Mesendoderm (in vitro differentiated cells): Measurements from ENCODE around the gene S100A8.

Experiments
- DNase-seq: peaks from one replicate; pipeline ENCODE4 v3.0.0; 2013
- H2AK5ac ChIP-seq: 2 replicates; pipeline ENCODE4 v1.6.1; 2013; ENCODE audit warnings: low read length, inconsistent platforms
- H2BK120ac ChIP-seq: 2 replicates; pipeline ENCODE4 v1.6.1; 2013; ENCODE audit warnings: low read depth, mild to moderate bottlenecking, low read length, moderate library complexity, mixed read lengths
- H2BK15ac ChIP-seq: replicated peaks from 2 replicates; pipeline ENCODE4 v1.6.1; 2013; ENCODE audit warnings: low read depth, mild to moderate bottlenecking, moderate library complexity
- H2BK5ac ChIP-seq: 2 replicates; pipeline ENCODE4 v1.6.1; 2013; ENCODE audit warnings: low read length, inconsistent platforms
- H3K18ac ChIP-seq: 2 replicates; pipeline ENCODE4 v1.6.1; 2013; ENCODE audit warnings: mild to moderate bottlenecking, low read length, mixed read lengths
- H3K23ac ChIP-seq: one replicate; pipeline ENCODE4 v1.6.1; 2013; ENCODE audit warnings: low read length
- H3K27ac ChIP-seq: 2 replicates; pipeline ENCODE4 v1.5.1; 2013; ENCODE audit warnings: low read depth, mild to moderate bottlenecking, inconsistent platforms, low read length, moderate library complexity
- H3K27me3 ChIP-seq: 2 replicates; pipeline ENCODE4 v1.6.1; 2013; ENCODE audit warnings: low read length, control low read depth, mild to moderate bottlenecking, inconsistent platforms; ENCODE audit not compliant: insufficient read depth, poor library complexity
- H3K36me3 ChIP-seq: 2 replicates; pipeline ENCODE4 v1.6.1; 2013; ENCODE audit warnings: low read length, inconsistent platforms; ENCODE audit not compliant: control insufficient read depth, insufficient read depth
- H3K4ac ChIP-seq: one replicate; pipeline ENCODE4 v1.6.1; 2013; ENCODE audit warnings: low read depth, mild to moderate bottlenecking, low read length, moderate library complexity
- H3K4me1 ChIP-seq: 2 replicates; pipeline ENCODE4 v1.6.1; 2013; ENCODE audit warnings: low read depth, low read length, inconsistent platforms; ENCODE audit not compliant: control insufficient read depth
- H3K4me2 ChIP-seq: 2 replicates; pipeline ENCODE4 v1.6.1; 2013; ENCODE audit warnings: low read length
- H3K4me3 ChIP-seq: 2 replicates; pipeline ENCODE4 v1.5.1; 2013; ENCODE audit warnings: mild to moderate bottlenecking, low read length
- H3K56ac ChIP-seq: one replicate; pipeline ENCODE4 v1.6.1; 2013; ENCODE audit warnings: low read length
- H3K79me1 ChIP-seq: 2 replicates; pipeline ENCODE4 v1.6.1; 2013; ENCODE audit warnings: low read length, inconsistent platforms
- H3K79me2 ChIP-seq: 2 replicates; pipeline ENCODE4 v1.6.1; 2013; ENCODE audit warnings: mild to moderate bottlenecking, low read length; ENCODE audit not compliant: control insufficient read depth, insufficient read depth
- H3K9ac ChIP-seq: 2 replicates; pipeline ENCODE4 v1.6.1; 2013; ENCODE audit warnings: low read length, inconsistent platforms
- H4K5ac ChIP-seq: one replicate; pipeline ENCODE4 v1.6.1; 2013; ENCODE audit warnings: low read length
- H4K8ac ChIP-seq: one replicate; pipeline ENCODE4 v1.6.1; 2013; ENCODE audit warnings: low read depth, mild to moderate bottlenecking, control low read depth, low read length, moderate library complexity
- WGBS: extraction: QIAGEN DNeasy Blood & Tissue Kit; methylation state at CpG from one replicate; pipeline ENCODE4 v1.1.7; 2013; ENCODE audit warnings: low lambda C conversion rate, missing lambda C conversion rate; ENCODE audit not compliant: insufficient coverage; ENCODE audit errors: extremely low coverage; 5-methylcytosine and 5-hydroxymethylcytosine counted together

S100A8 gene

GRCh38 chr1:153358691-153358975, 32.2 kb downstream of the S100A8 start:
- H4K8ac ChIP-seq, result no peak overlapping the region
- no peak overlapping the region for H3K56ac ChIP-seq
- no peak overlapping the region for H4K5ac ChIP-seq
- H2BK15ac ChIP-seq, result no peak overlapping the region
- DNase-seq, result no peak
- H3K4ac ChIP-seq, result no peak overlapping the region
- no peak overlapping the region for H3K27ac ChIP-seq
- no peak overlapping the region for H3K4me2 ChIP-seq
- H3K9ac ChIP-seq, result no peak overlapping the region
- no peak overlapping the region for H3K23ac ChIP-seq
- H3K4me3 ChIP-seq, result no peak overlapping the region
- no peak overlapping the region for H3K18ac ChIP-seq
- no peaks in the 10 kb centered on the region for H3K4me1 ChIP-seq
- no peaks in the 10 kb centered on the region for H3K36me3 ChIP-seq
- no peaks in the 10 kb centered on the region for H3K27me3 ChIP-seq
- WGBS, result no CpG with 5 or more reads among the region's 3 CpGs
- H2BK120ac ChIP-seq, result no peak overlapping the region
- no peak overlapping the region for H2AK5ac ChIP-seq
- no peaks in the 10 kb centered on the region for H3K79me1 ChIP-seq
- no peak overlapping the region for H2BK5ac ChIP-seq
- no peaks in the 10 kb centered on the region for H3K79me2 ChIP-seq

- no peaks in the 10 kb centered on the region for H3K4me1 ChIP-seq
- H3K9ac ChIP-seq, result no peak within 1 kb of the TSS
- no peak within 1 kb of the TSS for H4K8ac ChIP-seq
- no peak within 1 kb of the TSS for H3K23ac ChIP-seq
- H3K36me3 ChIP-seq, result no peaks in the 10 kb centered on the region
- peak within 1 kb of the TSS; percentile 11 for H3K56ac ChIP-seq
- H3K27me3 ChIP-seq, result no peaks in the 10 kb centered on the region
- H2BK120ac ChIP-seq, result no peak within 1 kb of the TSS
- H3K27ac ChIP-seq, result no peak within 1 kb of the TSS
- no peak within 1 kb of the TSS for H2BK15ac ChIP-seq
- no peak within 1 kb of the TSS for H3K18ac ChIP-seq
- H3K4ac ChIP-seq, result no peak within 1 kb of the TSS
- no CpG with 5 or more reads among the region's 11 CpGs for WGBS
- H3K79me2 ChIP-seq, result no peaks in the 10 kb centered on the region
- no peak within 1 kb of the TSS for H4K5ac ChIP-seq
- H3K4me3 ChIP-seq, result no peak within 1 kb of the TSS
- no peaks in the 10 kb centered on the region for H3K79me1 ChIP-seq
- H3K4me2 ChIP-seq, result no peak within 1 kb of the TSS
- H2AK5ac ChIP-seq, result no peak within 1 kb of the TSS
- no peak for DNase-seq
- no peak within 1 kb of the TSS for H2BK5ac ChIP-seq
Observed at GRCh38 chr1:153357853-153358690, 32.8 kb downstream of the S100A8 start, which contains the start of gene S100A9. S100A9 (plus strand) TSS chr1:153357854; CDS start chr1:153358284, 430 bp downstream.

DNA sequence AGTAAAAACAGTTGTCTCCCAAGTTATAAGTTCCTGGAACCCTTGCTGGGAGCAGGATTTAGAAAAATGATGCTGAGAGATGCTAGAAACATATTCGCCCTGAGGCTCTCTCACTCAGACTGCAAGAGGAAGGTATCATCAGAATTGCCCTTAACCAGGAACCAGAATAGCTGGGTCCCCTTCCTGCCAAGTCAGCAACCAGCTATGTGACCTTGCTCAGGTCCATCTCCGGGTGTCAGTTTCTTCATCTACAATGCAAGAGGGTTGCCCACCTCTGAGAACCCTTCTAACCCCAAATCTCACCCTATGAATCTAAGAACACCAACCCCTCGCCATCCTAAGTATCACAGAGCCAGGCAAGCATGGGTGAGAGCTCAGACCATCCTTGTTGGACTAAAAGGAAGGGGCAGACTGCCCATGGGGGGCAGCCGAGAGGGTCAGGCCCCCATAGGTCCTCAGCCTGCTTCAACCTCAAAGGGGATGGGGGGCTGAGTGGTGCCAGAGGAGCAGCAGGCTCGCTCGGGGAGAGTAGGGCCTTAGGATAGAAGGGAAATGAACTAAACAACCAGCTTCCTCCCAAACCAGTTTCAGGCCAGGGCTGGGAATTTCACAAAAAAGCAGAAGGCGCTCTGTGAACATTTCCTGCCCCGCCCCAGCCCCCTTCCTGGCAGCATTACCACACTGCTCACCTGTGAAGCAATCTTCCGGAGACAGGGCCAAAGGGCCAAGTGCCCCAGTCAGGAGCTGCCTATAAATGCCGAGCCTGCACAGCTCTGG, 33.6 kb downstream of the S100A8 start:
- H2AK5ac ChIP-seq, result no peak overlapping the region
- no CpG with 5 or more reads among the region's 10 CpGs for WGBS
- no peaks in the 10 kb centered on the region for H3K36me3 ChIP-seq
- no peak overlapping the region for H3K56ac ChIP-seq
- H4K8ac ChIP-seq, result no peak overlapping the region
- H3K79me1 ChIP-seq, result no peaks in the 10 kb centered on the region
- no peak overlapping the region for H3K23ac ChIP-seq
- H3K4me1 ChIP-seq, result no peaks in the 10 kb centered on the region
- no peaks in the 10 kb centered on the region for H3K79me2 ChIP-seq
- H3K4me3 ChIP-seq, result no peak overlapping the region
- no peak overlapping the region for H2BK120ac ChIP-seq
- DNase-seq, result no peak
- H3K4ac ChIP-seq, result no peak overlapping the region
- no peak overlapping the region for H4K5ac ChIP-seq
- H3K9ac ChIP-seq, result no peak overlapping the region
- no peak overlapping the region for H3K4me2 ChIP-seq
- H3K18ac ChIP-seq, result no peak overlapping the region
- H3K27ac ChIP-seq, result no peak overlapping the region
- no peak overlapping the region for H2BK15ac ChIP-seq
- no peaks in the 10 kb centered on the region for H3K27me3 ChIP-seq
- H2BK5ac ChIP-seq, result no peak overlapping the region

DNA sequence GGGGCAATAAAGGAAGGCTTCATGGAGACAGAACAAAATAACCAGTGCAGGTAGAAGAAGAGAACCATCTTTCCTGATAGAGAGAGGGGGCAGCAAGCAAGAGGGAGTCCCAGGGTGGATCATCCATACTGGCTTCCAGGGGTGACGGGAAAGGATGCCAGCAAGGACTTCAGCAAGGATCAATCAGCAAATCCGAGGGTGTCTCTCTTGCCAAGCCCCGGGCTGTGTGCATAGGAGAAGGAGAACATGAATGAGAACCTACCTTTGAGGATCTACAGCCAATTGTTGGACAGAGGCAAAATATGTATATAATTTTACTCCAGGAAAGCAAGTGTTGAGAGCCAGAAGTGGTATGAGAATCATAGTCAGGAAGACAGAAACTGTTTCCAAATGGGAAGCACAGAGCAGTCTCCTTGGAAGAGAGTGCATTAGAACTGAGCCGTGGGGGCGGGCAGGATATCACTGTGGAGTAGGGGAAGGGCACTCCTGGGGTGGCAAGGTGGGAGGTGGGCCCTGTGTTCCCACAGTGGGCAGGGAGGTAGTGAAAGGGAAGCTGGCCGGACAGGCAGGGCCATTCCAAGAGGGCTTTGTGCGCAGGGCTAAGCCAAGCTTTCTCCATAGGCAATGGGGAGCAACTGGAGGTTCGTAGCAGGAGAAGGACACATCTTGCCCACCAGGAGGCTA, 34.3 kb downstream of the S100A8 start:
- no peak overlapping the region for H2BK120ac ChIP-seq
- H3K27ac ChIP-seq, result no peak overlapping the region
- H4K8ac ChIP-seq, result no peak overlapping the region
- H3K4me2 ChIP-seq, result no peak overlapping the region
- H3K56ac ChIP-seq, result peak overlapping the region; percentile 11
- no peak overlapping the region for H2BK5ac ChIP-seq
- DNase-seq, result no peak
- H4K5ac ChIP-seq, result no peak overlapping the region
- H3K79me2 ChIP-seq, result no peaks in the 10 kb centered on the region
- H3K4ac ChIP-seq, result no peak overlapping the region
- no peaks in the 10 kb centered on the region for H3K4me1 ChIP-seq
- WGBS, result no CpG with 5 or more reads among the region's 8 CpGs
- no peaks in the 10 kb centered on the region for H3K27me3 ChIP-seq
- H2AK5ac ChIP-seq, result no peak overlapping the region
- H3K79me1 ChIP-seq, result no peaks in the 10 kb centered on the region
- no peaks in the 10 kb centered on the region for H3K36me3 ChIP-seq
- no peak overlapping the region for H3K4me3 ChIP-seq
- H3K9ac ChIP-seq, result no peak overlapping the region
- no peak overlapping the region for H3K18ac ChIP-seq
- no peak overlapping the region for H2BK15ac ChIP-seq
- no peak overlapping the region for H3K23ac ChIP-seq

DNA sequence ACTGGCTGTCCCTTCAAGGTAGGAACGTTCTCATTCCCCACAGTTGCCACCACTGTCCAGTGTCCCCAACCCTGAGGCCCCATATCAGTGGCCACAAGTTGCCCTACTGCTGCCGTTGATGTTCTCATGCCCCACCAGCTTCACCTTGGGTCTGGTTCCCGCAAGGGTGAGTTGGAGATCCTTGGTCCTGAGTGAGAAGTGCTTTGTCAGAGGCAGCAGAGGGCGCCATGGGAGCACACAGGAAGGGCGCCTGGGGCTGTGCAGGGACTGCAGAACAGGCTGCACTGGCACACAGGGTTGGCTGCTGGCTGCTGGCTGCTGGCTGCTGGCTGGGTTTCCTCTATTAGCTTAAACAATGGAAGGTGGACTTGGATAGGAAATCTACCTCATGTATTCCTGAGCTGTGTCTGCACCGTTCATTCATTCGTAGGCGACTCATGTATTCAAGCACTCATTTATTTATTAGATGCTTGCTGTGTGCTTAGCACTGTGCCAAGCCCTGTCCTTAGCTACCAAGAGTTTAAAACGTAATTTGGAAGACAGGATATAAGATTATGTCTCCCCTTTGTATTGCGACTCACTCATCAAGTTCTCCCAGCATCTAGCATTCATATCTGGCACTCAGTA, 35.3 kb downstream of the S100A8 start:
- Histone ChIP-seq H4K8ac (no peak overlapping the region), H3K18ac (no peak overlapping the region), H3K36me3 (no peaks in the 10 kb centered on the region), H3K4me2 (no peak overlapping the region), H3K9ac (no peak overlapping the region), H3K27ac (no peak overlapping the region), H3K23ac (no peak overlapping the region), H3K79me2 (no peaks in the 10 kb centered on the region), H3K4ac (no peak overlapping the region), H2AK5ac (no peak overlapping the region), H3K4me1 (no peaks in the 10 kb centered on the region), H3K4me3 (no peak overlapping the region), H2BK5ac (no peak overlapping the region), H2BK15ac (no peak overlapping the region), H2BK120ac (no peak overlapping the region), H3K56ac (no peak overlapping the region), H3K27me3 (no peaks in the 10 kb centered on the region), H3K79me1 (no peaks in the 10 kb centered on the region), H4K5ac (no peak overlapping the region)
- no CpG with 5 or more reads among the region's 10 CpGs for WGBS
- peak; percentile 90 for DNase-seq
